Measurements from ENCODE around the gene TTLL12.

- TF ChIP-seq CTCF (IDR thresholded peaks at IDR 0.05): no peak
- no peak for TF ChIP-seq POLR2A (IDR thresholded peaks at IDR 0.05)
These were observed 4.2 kb downstream of the TTLL12 start for GRCh38 chr22:43182726-43183125.
